Neural cell (in vitro differentiated cells): ENCODE data around the gene ADD1.

Experiments used
- EP300 ChIP-seq: fragments of 450-650 bp; conservative IDR thresholded peaks from 2 replicates; pipeline ENCODE4 v1.6.1; 2014; ENCODE audit warnings: antibody characterized with exemption, mild to moderate bottlenecking, moderate library complexity; ENCODE audit not compliant: poor library complexity, severe bottlenecking
- EZH2 ChIP-seq: fragments of 200-600, 300-800 bp; shearing (Covaris generic), sonication (generic); IDR thresholded peaks from 2 replicates; pipeline ENCODE4 v1.6.1; 2014; ENCODE audit warnings: antibody characterized with exemption, low read length, borderline replicate concordance, mild to moderate bottlenecking; ENCODE audit not compliant: insufficient read depth, poor library complexity, severe bottlenecking
- POLR2AphosphoS5 ChIP-seq: IDR thresholded peaks from 2 replicates; pipeline ENCODE4 v1.6.1; 2012
- SMC3 ChIP-seq: fragments of 450-650 bp; conservative IDR thresholded peaks from 2 replicates; pipeline ENCODE4 v1.6.1; 2014; ENCODE audit warnings: antibody characterized with exemption, mild to moderate bottlenecking, moderate library complexity; ENCODE audit not compliant: poor library complexity
- TAF1 ChIP-seq: IDR thresholded peaks from 2 replicates; pipeline ENCODE4 v1.6.1; 2012; ENCODE audit warnings: low read depth
- TF ChIP-seq, protein P1 (sequence below): fragments of 450-650 bp; IDR thresholded peaks from 2 replicates; pipeline ENCODE4 v1.5.1; 2014; ENCODE audit warnings: antibody characterized with exemption, mild to moderate bottlenecking, moderate library complexity; ENCODE audit not compliant: poor library complexity, severe bottlenecking
- TF ChIP-seq, protein P2 (sequence below): IDR thresholded peaks from 2 replicates; pipeline ENCODE4 v1.6.1; 2012; ENCODE audit warnings: borderline replicate concordance

DNA sequence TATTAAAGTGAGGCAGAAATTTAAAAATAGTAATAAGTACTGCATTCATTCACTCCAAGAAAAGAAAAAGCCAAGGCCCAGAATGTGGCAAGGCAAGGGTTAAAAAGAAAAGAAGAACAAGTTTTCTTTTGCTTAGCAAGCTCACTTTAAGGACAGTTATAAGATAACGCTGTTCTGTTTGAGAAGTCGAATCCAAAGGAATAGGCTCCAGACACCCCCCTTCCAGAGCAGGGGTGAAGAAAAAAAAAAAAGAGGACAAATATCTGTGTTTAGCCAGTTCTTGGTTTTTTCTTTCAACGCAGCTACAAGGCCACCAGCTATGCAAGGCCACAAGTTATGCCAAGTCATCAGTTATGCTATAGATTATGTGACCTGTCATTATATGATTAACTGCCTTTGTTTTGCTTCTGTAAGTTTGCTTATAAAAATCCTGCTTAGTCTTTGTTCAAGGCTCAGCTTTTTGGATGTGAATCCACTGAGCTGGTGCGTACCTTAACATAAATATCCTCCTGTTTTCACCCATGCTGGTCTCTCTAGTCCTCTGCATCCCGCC lies 121.1 kb downstream of the ADD1 start:
- TF ChIP-seq, protein P1, sequence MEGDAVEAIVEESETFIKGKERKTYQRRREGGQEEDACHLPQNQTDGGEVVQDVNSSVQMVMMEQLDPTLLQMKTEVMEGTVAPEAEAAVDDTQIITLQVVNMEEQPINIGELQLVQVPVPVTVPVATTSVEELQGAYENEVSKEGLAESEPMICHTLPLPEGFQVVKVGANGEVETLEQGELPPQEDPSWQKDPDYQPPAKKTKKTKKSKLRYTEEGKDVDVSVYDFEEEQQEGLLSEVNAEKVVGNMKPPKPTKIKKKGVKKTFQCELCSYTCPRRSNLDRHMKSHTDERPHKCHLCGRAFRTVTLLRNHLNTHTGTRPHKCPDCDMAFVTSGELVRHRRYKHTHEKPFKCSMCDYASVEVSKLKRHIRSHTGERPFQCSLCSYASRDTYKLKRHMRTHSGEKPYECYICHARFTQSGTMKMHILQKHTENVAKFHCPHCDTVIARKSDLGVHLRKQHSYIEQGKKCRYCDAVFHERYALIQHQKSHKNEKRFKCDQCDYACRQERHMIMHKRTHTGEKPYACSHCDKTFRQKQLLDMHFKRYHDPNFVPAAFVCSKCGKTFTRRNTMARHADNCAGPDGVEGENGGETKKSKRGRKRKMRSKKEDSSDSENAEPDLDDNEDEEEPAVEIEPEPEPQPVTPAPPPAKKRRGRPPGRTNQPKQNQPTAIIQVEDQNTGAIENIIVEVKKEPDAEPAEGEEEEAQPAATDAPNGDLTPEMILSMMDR, result no peak
- no peak for TF ChIP-seq EP300
- TF ChIP-seq, protein P2, sequence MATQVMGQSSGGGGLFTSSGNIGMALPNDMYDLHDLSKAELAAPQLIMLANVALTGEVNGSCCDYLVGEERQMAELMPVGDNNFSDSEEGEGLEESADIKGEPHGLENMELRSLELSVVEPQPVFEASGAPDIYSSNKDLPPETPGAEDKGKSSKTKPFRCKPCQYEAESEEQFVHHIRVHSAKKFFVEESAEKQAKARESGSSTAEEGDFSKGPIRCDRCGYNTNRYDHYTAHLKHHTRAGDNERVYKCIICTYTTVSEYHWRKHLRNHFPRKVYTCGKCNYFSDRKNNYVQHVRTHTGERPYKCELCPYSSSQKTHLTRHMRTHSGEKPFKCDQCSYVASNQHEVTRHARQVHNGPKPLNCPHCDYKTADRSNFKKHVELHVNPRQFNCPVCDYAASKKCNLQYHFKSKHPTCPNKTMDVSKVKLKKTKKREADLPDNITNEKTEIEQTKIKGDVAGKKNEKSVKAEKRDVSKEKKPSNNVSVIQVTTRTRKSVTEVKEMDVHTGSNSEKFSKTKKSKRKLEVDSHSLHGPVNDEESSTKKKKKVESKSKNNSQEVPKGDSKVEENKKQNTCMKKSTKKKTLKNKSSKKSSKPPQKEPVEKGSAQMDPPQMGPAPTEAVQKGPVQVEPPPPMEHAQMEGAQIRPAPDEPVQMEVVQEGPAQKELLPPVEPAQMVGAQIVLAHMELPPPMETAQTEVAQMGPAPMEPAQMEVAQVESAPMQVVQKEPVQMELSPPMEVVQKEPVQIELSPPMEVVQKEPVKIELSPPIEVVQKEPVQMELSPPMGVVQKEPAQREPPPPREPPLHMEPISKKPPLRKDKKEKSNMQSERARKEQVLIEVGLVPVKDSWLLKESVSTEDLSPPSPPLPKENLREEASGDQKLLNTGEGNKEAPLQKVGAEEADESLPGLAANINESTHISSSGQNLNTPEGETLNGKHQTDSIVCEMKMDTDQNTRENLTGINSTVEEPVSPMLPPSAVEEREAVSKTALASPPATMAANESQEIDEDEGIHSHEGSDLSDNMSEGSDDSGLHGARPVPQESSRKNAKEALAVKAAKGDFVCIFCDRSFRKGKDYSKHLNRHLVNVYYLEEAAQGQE, result no peak
- no peak for TF ChIP-seq POLR2AphosphoS5
- no peak for TF ChIP-seq SMC3
- TF ChIP-seq EZH2, result no peak
- no peak for TF ChIP-seq TAF1
